GM21619 (cell line): ENCODE results near the gene EXOC4.
"Not testable (repeated sequence)": the region's sequence is repeated elsewhere in the genome, so short reads cannot be mapped to it uniquely, and the experiment has no call there.

ENCODE experiments used
- ATAC-seq: cut with Tn5 transposase; IDR thresholded peaks from one replicate; pipeline ENCODE4 v1.9.1; 2021; ENCODE audit not compliant: unreplicated experiment

EXOC4 gene

DNA sequence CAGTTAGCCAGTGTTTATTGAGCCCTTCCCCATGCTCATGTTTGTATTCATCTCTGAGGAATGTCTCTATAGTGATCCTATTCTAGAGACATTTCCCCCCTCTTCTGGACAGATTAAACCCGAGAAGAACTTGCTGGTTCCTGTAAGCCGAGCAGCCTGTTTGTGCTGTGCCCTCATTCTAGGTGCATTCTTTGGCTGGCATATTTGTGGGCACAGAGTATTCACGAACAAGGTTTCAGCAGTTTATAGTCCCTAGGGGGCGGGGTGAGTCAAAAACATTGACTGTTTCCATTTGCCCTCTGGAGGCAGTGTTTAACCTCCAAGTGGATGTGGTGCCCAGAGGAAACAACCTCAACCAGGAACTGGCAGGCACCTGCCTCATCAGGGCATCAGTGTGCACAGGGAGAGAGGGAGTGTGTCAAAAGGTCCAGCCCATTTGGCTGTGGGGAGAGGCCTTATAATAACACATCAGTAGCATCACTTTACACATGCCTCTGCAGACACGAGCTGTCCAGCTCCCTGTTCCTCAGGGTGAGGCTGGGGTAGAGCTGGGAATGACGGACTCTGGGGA, 600.9 kb downstream of the EXOC4 start:
- peak; percentile 85 for ATAC-seq

DNA sequence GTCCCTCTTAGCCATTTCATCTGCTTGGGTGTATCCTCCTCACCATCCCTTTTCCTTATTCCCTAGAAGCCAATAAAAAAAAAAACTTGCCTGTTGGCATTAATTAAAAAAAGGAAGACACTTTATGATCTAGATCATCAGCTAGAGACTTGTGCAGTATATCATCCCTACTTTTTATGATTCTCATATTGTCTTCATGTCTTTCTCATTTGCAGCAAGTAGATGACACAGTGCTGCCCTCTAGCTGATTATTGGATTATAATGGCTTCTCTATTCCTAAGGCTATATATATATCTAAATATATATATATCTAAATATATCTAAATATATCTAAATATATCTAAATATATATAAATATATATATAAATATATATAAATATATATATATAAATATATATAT, 601.9 kb downstream of the EXOC4 start:
- no peak for ATAC-seq

DNA sequence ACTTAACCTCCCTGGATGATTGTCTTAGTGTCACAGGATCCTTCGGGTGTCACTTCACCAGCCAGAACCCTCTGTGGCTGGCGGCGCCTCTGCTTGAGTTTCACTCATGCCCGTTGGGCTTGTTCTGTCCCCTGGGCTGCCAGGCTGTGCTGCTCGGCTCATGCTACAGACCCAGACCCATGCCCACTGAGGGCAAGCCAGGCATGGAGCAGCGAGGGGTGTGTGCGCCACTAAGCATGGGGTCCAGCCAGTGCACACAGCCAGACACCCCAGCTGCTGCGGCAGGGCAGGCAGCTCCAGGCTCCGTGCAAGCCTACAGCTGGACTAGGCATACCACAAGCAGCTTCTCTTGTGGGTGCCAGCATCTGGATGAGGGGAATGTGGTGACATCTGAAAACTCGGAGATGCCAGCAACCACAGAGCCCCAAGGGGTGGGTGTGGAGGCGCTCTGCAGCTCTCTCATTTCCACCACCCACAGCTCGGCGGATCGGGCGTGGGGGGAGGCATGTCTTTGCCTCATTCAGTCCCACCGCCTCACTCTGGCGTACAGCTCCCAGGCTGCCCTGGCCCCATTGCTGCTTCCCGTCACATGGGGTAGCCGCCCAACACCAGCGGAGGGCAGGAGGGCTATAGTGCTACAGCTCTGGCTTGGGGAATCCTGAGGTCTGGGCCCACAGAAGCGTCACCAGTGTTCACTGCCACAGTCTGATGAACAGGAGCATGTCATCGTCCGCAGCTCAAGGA, 604.7 kb downstream of the EXOC4 start:
- no peak for ATAC-seq

DNA sequence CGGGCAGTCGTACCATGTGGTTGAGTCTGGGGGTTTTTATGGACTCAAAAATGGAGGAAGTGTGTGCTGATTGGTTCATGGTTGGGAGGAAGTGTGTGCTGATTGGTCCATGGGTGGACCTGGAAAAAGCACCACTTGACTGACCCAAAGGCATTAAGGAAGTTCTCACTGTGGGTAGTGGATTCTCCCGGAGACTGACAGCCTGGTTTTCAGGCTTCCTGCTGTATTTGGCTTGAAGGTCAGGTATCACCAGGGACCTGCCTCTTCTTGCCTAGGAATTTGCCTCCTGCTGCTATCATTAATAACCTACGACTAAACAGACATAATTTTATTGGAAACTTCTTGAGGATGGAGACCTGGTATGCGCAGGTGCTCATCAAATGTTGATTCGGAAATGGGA, 605.4 kb downstream of the EXOC4 start:
- no peak for ATAC-seq

DNA sequence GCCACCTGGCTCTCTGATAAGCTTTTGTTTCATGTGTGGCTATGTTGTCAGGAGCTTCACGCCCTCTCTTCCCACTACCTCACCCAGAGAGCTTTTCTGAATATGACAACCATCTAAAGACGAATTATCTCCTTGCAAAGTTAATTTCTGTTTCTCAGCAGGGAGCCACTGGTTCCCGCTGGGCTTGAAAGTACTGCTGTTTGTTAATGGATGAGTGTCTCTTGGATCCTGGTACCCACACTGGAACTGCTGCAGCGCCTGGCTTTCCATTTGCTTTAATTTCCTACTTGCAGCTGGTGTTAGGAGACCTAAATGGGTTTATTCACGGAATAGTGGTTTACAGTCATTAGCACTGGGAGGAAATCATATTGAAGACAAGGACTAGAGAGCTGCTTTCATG, 606.4 kb downstream of the EXOC4 start:
- ATAC-seq, result no peak

DNA sequence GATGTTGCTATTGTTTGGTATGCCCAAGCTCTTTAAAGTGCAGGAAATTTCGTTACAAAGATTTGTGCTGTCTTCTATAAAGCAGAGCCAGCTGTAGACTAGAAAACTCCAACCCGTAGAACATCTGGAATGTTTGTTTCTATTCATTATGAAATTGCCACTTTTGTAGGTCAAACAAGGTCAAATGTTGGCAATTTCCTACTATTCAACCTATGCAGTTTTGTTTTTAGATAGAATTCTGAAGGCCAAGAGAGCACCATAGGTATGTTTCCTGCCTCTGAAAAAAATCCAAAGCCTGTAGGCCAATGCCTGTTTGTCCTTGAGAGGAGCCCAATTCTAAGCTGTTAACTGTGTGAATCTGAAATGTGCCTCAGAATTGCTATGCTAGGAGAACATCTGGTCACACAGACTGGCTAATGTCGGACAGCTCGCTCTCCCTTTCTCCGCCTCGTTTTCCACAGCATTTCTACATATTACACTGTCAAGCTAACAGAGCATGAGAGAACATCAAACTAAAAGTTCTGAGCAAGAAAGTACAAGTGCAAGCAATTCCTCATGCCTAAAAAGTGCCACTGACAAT, 607.1 kb downstream of the EXOC4 start:
- ATAC-seq, result no peak

DNA sequence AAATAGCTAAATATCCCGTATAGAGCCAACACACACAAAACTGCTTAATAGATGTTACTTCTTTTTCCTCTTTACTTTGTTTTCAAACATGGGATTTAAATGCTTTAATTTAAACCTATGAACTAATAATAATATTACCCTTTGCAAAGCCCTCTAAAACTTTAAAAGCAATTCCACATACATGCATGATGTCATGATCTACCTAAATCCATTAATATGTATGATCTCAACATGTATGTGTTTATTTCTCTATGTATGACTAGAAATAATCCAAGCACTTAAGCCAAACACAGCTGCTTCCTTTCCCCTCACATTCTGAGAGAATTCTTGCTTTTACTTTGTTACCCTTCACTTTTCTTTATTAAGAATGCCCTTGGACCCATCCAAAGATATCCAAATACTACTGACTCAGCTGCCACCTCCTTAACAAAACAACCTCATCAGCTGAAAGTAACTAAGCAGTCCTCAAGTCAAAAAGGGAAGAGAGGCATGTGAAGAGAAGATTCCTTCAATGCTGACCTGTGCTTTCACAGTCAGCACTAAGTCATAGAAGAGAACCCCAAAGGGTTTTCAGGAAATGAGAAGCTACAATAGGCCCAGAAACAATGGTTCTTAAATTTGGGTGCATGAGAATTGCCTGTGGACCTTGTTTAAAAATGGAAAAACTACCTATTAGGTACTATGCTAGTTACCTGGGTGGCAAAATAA, 607.9 kb downstream of the EXOC4 start:
- ATAC-seq, result no peak

DNA sequence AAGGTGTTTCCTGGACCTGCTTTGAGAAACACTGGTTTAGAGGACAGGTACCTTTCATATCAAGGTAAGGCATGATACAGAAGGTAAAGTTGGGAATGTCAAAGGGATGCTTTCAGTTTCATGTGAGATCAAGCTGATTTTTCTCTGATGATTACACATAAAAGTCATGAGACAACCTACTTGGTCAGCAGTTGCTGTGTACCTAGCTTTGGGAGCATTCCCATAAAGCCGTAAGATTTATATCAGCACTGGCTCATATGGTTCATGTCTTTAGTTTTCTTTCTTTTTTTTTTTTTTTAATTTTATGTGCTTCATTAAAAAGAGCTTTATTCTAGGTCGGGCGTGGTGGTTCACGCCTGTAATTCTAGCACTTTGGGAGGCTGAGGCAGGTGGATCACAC, 609.0 kb downstream of the EXOC4 start:
- ATAC-seq, result no peak

DNA sequence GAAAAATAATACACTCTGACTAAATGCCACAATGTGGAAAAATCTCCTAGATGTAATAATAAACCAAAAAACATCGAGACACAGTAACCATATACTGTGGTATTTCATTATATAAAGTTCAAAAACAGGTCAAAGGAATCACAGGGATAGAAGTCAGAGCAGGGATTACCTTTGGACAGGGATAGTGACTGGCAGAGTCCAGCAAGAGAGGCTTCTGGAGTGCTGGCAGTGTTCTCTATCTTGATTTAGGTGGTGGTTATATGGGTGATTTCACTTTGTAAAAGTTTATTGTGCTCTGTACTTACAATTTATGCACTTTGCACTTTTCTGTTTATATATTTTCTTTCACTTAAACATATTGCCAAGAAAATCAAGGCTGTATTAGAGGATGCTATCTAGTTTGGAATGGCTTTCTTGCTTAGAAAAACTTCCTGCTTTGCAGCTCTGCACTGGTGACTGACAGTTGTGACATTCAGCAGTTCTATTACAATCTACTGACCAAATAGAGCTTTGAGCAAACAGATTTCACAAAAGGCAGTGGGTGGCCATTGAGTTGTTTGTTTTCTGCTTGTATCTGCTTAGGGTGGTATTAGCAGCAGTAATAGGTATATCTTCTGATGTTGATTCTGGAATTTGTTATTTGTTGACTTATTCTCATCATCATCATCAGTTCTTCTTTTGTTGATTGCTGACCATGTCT, 610.6 kb downstream of the EXOC4 start:
- no peak for ATAC-seq

DNA sequence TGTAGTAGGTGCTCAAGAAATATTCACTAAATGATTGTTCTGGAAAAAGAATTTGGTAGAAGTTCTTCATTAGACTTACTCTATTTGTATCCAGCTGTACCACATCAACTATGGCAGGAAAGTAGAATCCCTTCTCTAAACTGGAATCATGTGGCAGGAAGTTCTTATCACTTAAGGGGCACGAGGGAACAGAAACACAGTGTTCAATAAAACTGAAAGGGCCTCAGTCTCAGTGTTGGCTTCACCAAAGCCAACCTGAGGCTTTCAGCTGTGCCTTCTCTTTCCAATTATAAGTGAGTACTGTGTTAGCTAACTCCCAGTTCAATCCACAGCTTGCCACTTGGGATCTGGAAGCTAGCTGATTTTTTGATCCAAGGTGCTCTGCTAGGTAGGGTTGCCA, 616.7 kb downstream of the EXOC4 start:
- no peak for ATAC-seq

DNA sequence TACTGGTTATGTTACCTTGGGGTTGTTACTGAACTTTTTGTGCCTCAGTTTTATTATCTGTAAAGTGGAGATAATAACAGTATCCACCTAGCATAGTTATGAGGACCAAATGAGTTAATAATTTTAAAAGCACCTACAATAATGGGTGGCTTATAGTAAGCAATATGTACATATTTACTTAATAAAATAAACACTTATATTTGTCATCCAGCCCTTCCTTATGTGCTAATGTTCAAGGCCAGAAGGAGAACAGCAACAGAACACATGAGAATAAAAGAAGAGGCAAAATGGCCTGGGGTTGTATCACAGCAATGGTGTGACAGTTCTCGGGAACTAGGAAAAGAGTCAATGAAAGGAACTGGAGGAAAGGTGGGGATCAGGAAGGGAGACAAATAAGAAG, 618.9 kb downstream of the EXOC4 start:
- ATAC-seq, result no peak

DNA sequence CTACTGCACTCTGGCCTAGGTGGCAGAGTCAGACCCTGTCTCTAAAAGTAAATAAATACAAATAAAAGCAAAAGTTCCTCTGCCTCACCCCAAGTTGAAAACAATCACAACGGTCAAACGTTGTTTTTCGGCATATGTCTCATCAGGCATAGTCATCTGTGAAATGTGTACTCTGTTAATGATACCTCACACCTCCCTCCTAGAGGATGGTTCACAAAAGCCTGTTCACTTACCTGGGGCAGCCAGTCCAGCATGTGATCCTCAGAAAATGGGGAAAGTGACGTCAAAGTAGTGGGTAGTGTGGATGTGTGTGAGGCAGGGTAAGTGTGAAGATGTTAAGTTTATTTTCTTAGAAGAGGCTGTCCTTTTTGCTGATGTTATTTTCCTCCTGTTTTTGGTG, 620.3 kb downstream of the EXOC4 start:
- no peak for ATAC-seq

DNA sequence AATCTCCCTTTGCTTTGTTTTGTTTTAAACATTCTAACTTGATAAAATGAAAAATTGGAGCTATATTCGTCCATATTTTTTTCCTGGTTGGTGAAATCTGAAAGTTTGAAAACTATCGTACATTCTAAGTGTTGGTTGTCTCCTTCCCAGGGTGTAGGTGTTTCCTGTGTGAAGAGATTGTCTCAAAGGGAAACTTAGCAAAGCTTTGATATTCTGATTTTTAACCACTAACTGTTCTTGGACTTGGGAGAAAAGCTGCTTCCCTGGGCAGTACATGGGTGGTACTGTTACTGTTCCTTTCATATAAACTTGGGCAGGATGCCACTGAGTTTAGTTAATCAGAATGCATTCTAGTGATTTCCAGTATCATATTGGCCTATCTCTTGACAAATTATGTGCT, 620.8 kb downstream of the EXOC4 start:
- ATAC-seq, result no peak

DNA sequence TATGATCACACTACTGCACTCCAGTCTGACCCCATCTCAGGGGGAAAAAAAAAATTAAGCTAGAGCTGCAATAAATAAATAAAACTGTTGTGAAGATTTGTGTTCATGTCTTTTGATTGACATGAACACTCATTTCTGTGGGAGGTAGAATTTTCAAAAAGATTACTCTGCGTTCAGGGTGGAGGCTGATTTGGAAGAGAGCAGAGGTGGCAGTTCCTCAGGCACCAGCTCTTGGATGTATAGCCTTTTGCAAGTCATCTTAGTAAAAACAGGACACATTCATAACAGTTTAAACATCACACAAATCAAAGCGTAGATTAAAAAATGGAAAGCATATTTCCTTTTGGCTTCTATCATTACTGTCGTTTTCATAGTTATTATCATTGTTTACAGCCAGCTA, 630.7 kb downstream of the EXOC4 start:
- no peak for ATAC-seq

DNA sequence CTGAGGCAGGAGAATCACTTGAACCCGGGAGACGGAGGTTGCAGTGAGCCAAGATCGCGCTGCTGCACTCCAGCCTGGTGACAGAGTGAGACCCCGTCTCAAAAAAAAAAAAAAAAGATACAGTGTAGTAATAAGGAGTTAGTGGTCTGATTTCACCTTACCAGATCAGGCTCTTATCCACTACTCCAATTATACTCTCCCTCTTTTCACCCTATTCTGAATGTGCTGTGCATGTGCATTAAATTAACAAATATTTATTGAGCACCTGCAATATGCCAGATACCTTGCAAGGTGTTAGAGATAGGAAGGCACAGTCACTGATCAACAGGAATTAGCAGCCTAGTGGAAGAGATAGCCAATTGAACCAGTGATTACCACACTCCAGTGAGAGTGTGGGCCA, 632.3 kb downstream of the EXOC4 start:
- no peak for ATAC-seq

DNA sequence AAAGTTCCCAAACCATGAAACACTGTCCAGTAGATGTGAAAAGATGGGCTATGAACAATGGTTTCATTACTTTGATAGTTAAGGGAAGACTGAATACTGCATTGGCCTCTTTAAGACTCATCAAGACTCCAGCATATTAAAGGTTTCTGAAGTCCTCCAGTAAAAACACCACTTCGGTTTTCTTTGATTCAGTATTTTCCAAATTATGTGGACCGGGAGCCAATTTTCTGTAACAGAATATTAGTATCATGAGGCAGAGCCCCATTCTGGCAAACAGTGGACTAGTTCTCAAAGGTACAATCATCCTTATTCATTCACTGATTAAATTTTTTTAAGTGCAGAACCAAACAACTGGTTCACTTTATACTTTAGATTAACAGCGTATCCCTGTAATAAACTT, 633.2 kb downstream of the EXOC4 start:
- ATAC-seq, result no peak

DNA sequence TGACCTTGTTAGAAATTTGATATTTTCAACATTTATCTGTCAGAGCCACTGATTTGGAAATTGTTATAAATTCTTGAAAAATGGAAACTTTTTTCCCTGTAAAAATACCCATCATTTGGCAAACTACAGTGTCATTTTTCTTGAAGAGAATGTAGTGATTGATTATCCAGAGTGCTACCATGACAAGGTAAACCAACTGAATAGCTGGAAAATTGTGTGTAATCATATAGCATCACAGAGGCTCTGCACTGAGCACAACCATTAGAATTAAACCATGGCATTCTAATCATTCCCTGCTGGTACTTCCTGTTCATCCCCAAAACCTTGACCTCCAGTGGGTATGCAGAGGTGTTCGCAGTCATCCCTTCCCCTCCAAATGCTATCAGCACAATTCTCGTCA, 633.9 kb downstream of the EXOC4 start:
- no peak for ATAC-seq

DNA sequence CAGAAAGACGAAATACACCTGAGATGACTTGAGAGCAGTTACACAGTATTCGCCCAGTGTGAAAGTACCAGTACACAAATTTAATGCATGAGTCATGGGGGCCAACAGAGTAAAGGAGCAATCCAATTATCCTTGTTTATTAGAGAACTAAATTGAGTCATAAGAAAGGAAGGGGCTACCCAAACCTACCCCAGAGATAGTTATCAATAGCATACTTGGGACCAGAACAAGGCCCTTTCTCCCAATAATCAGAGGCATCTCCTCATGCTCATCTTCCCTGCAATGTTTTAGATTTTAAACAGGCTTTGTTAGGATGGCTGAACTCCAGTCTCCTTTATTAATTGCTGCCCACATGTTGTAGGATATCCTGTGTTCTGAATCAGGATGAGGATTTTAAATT, 634.6 kb downstream of the EXOC4 start:
- ATAC-seq, result no peak

DNA sequence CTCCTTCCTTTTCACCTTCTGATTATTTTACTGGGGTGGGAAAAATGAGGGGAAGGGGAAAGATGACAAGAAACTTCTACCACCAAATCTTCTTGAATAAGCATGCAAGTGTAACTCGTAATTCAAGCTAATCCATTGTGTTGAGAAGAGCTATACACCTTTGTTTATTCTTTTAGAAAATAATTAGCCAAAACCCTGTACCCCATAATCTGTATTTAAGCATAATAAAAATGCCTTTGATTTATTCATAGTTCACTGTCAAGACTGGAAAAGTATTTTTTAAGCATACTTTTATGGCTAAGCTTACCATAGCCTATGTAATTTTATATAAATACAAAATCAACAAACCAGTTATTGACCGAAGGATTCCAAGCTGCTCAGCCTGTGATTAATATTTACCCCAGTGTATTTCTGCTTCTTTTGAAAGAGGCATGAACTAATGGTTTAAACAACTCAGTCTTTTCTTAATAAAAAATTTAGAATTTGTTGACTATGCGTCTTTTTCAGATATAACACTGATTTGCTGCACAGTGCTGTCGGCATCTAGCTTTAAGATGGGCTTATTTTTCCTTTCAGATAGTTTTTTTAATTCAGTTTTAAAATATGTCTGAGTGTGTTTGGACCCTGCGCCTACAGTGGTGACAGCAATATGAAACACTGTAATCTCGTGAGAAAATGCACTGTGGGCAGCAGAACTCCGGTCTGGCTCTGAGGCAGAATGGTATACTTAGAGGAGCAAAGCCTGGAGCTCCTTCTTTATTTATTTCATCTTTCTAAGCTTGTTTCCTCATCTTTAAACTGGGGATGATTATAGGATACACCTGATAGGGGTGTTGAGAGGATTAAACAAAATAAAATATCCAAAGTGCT, 635.4 kb downstream of the EXOC4 start:
- no peak for ATAC-seq

DNA sequence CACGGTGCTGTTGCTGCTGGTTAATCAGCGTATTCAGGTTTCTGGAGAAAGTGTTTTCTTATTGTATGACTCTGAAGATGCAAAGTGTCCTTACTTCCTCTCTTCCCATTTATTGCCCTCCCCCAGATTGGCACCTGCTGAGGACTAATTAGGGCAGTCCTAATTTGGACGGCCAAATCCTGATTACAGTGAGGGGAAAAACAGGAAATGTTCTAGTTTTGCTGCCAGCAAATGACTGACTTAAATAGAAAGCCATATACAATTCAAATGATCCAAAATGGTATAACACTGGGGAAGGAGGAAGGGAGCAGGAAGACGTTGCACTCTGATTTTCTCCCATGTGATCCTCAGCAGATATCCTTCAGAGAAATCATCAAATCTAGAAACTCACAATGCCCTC, 651.9 kb downstream of the EXOC4 start:
- ATAC-seq, result no peak

DNA sequence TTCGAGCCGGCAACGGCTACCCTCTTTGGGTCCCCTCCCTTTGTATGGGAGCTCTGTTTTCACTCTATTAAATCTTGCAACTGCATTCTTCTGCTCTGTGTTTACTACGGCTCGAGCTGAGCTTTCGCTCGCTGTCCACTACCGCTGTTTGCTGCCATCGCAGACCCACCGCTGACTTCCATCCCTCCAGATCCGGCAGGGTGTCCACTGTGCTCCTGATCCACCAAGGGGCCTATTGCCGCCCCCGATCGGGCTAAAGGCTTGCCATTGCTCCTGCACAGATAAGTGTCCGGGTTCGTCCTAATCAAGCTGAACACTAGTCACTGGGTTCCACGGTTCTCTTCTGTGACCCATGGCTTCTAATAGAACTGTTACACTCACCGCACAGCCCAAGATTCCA, 653.7 kb downstream of the EXOC4 start:
- not testable (repeated sequence) for ATAC-seq
